ENCODE results near the gene LIPA. TPM values are rescaled to one million over a fixed set of nuclear protein-coding genes. Genes with fewer than 3 reads are reported as not detected.

LIPA gene
- total RNA-seq, 1 experiment from 2014 or later = 40.3 TPM

DNA sequence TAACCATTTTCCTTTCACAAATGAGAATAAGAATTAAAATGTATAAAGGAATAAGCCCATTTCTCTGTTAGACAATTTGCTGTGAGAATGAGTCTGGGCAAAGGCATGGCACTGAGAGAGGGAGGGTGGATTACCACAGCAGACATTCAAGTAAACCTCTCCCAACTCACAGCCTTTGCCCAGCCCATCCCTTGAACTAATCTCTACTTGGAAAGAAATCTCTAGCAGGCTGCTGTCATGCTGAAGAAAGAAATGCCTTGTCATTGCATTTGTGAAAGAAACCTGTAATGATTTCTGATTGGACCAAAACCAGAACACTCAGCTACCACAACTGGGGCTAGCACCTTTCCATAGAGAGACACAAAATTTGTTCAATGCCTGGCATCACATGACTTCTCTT lies 83.7 kb downstream of the LIPA start:
- H3K27ac ChIP-seq (ENCODE audit: low read depth, low read length, poor library complexity, severe bottlenecking) = no peak overlapping the region
- H3K27me3 ChIP-seq (replicated peaks; ENCODE audit: insufficient read depth, low read depth, low read length, poor library complexity) = no peaks in the 10 kb centered on the region
- CTCF ChIA-PET = no interaction called here
- no peaks in the 10 kb centered on the region for H3K9me3 ChIP-seq (ENCODE audit: low read depth, low read length, poor library complexity, severe bottlenecking)
- no peak for TF ChIP-seq EZH2 (IDR thresholded peaks at IDR 0.05; ENCODE audit: borderline replicate concordance, low read depth, low read length, poor library complexity, severe bottlenecking)
- TF ChIP-seq, protein P1, sequence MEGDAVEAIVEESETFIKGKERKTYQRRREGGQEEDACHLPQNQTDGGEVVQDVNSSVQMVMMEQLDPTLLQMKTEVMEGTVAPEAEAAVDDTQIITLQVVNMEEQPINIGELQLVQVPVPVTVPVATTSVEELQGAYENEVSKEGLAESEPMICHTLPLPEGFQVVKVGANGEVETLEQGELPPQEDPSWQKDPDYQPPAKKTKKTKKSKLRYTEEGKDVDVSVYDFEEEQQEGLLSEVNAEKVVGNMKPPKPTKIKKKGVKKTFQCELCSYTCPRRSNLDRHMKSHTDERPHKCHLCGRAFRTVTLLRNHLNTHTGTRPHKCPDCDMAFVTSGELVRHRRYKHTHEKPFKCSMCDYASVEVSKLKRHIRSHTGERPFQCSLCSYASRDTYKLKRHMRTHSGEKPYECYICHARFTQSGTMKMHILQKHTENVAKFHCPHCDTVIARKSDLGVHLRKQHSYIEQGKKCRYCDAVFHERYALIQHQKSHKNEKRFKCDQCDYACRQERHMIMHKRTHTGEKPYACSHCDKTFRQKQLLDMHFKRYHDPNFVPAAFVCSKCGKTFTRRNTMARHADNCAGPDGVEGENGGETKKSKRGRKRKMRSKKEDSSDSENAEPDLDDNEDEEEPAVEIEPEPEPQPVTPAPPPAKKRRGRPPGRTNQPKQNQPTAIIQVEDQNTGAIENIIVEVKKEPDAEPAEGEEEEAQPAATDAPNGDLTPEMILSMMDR (conservative IDR thresholded peaks at IDR 0.05; ENCODE audit: low read depth, low read length) = no peak
- intact Hi-C loops (cut with micrococcal nuclease; ENCODE audit: unreplicated experiment) = no loop called here
- BruUV-seq (replicated peaks) = no TSS peak
- no peak overlapping the region for H3K4me3 ChIP-seq (ENCODE audit: low read depth, low read length, poor library complexity, severe bottlenecking)
- no peak for DNase-seq (ENCODE audit: low spot score)
- POLR2A ChIA-PET (ENCODE audit: low non-redundant PET) = no interaction called here
- H3K36me3 ChIP-seq (ENCODE audit: insufficient read depth, low read length, poor library complexity, severe bottlenecking) = no peaks in the 10 kb centered on the region
- peaks cover 7% of the 10 kb centered on the region for H3K4me1 ChIP-seq (ENCODE audit: insufficient read depth, low read length, poor library complexity, severe bottlenecking)

DNA sequence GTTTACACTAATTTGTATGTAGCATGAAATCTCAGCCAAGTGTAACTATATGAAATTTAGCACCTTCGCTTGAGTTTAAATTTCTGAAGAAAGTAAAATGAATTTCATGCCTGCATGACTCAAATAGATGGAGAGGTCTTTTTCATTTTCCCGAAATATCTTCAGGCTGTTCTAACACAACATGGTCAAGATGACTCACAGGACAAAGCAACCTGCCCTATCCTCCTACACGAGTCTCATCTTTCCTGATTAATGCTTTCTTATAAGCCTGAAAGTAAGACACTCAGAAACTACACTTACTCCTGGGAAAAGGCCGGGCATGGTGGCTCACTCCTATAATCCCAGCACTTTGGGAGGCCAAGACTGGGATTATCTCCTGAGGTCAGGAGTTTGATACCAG lies 85.7 kb downstream of the LIPA start:
- no peak overlapping the region for H3K4me3 ChIP-seq (ENCODE audit: low read depth, low read length, poor library complexity, severe bottlenecking)
- no peak for TF ChIP-seq EZH2 (IDR thresholded peaks at IDR 0.05; ENCODE audit: borderline replicate concordance, low read depth, low read length, poor library complexity, severe bottlenecking)
- no TSS peak for BruUV-seq (replicated peaks)
- ChIA-PET CTCF (no interaction called here), POLR2A (ENCODE audit: low non-redundant PET) (no interaction called here)
- DNase-seq (ENCODE audit: low spot score) = no peak
- H3K27ac ChIP-seq (ENCODE audit: low read depth, low read length, poor library complexity, severe bottlenecking) = no peak overlapping the region
- no peaks in the 10 kb centered on the region for H3K4me1 ChIP-seq (ENCODE audit: insufficient read depth, low read length, poor library complexity, severe bottlenecking)
- no peaks in the 10 kb centered on the region for H3K27me3 ChIP-seq (replicated peaks; ENCODE audit: insufficient read depth, low read depth, low read length, poor library complexity)
- intact Hi-C loops (cut with micrococcal nuclease; ENCODE audit: unreplicated experiment) = no loop called here
- no peaks in the 10 kb centered on the region for H3K9me3 ChIP-seq (ENCODE audit: low read depth, low read length, poor library complexity, severe bottlenecking)
- H3K36me3 ChIP-seq (ENCODE audit: insufficient read depth, low read length, poor library complexity, severe bottlenecking) = no peaks in the 10 kb centered on the region

DNA sequence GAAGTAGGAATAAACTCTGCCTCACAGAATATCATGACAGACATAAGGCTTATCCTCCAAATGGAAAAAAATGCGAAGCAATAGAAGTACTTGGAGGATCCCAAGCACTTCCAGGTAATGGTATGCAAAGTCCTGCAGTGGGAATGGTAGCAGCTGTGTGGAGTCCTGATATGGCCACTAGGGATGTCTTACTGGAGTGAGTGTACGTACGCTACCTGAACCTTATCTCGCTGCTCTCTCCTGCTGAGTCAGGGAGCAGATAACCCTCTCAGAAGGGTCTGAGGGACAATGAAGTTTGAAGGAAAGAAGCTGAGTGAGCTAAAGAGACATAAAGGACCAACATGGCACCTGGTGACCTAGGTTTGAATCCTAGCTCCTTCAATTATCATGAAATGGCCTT lies 86.7 kb downstream of the LIPA start:
- intact Hi-C loops (cut with micrococcal nuclease; ENCODE audit: unreplicated experiment) = no loop called here
- POLR2A ChIA-PET (ENCODE audit: low non-redundant PET) = no interaction called here
- TF ChIP-seq, protein P1 (conservative IDR thresholded peaks at IDR 0.05; ENCODE audit: low read depth, low read length) = no peak
- no peak for TF ChIP-seq EZH2 (IDR thresholded peaks at IDR 0.05; ENCODE audit: borderline replicate concordance, low read depth, low read length, poor library complexity, severe bottlenecking)
- Histone ChIP-seq H3K4me1 (ENCODE audit: insufficient read depth, low read length, poor library complexity, severe bottlenecking) (no peaks in the 10 kb centered on the region), H3K4me3 (ENCODE audit: low read depth, low read length, poor library complexity, severe bottlenecking) (no peak overlapping the region), H3K9me3 (ENCODE audit: low read depth, low read length, poor library complexity, severe bottlenecking) (no peaks in the 10 kb centered on the region), H3K27ac (ENCODE audit: low read depth, low read length, poor library complexity, severe bottlenecking) (no peak overlapping the region), H3K36me3 (ENCODE audit: insufficient read depth, low read length, poor library complexity, severe bottlenecking) (no peaks in the 10 kb centered on the region), H3K27me3 (replicated peaks; ENCODE audit: insufficient read depth, low read depth, low read length, poor library complexity) (no peaks in the 10 kb centered on the region)
- BruUV-seq (replicated peaks) = no TSS peak
- no peak for DNase-seq (ENCODE audit: low spot score)
- CTCF ChIA-PET = no interaction called here

DNA sequence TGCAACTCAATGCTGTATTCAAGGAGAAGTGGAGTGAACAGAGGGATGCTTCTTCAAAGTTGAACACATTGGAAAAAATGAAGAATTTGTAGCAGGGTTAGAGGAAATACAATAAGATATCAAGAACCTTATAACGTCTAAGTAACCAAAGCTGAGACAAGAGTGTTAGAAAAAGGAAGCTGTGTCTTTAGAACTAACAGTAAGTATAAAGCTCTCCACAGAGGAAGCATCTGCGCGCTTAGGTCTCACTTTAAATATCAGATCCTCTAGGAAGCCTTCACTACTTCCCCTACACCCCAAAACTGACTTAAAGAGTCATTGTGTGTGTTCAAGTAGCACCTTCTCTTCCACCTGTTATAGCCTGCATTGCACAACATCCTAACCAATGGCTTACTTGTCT lies 87.5 kb downstream of the LIPA start:
- Histone ChIP-seq H3K4me1 (ENCODE audit: insufficient read depth, low read length, poor library complexity, severe bottlenecking) (no peaks in the 10 kb centered on the region), H3K36me3 (ENCODE audit: insufficient read depth, low read length, poor library complexity, severe bottlenecking) (no peaks in the 10 kb centered on the region), H3K9me3 (ENCODE audit: low read depth, low read length, poor library complexity, severe bottlenecking) (no peaks in the 10 kb centered on the region), H3K4me3 (ENCODE audit: low read depth, low read length, poor library complexity, severe bottlenecking) (no peak overlapping the region), H3K27ac (ENCODE audit: low read depth, low read length, poor library complexity, severe bottlenecking) (no peak overlapping the region), H3K27me3 (replicated peaks; ENCODE audit: insufficient read depth, low read depth, low read length, poor library complexity) (no peaks in the 10 kb centered on the region)
- CTCF ChIA-PET = no interaction called here
- intact Hi-C loops (cut with micrococcal nuclease; ENCODE audit: unreplicated experiment) = no loop called here
- BruUV-seq (replicated peaks) = no TSS peak
- DNase-seq (ENCODE audit: low spot score) = no peak
- POLR2A ChIA-PET (ENCODE audit: low non-redundant PET) = no interaction called here
- TF ChIP-seq EZH2 (IDR thresholded peaks at IDR 0.05; ENCODE audit: borderline replicate concordance, low read depth, low read length, poor library complexity, severe bottlenecking) = no peak
- TF ChIP-seq, protein P1 (conservative IDR thresholded peaks at IDR 0.05; ENCODE audit: low read depth, low read length) = no peak

Measured in A673 (cell line).